Aortic smooth muscle cell (primary cell): ENCODE measurements around the gene NDC1. TPM values are rescaled to one million over a fixed set of nuclear protein-coding genes. Genes with fewer than 3 reads are reported as not detected.

ENCODE experiments used
- total RNA-seq: library from RNA; depleted of rRNA; stranded (reverse); fragments of >200 nt; gene quantifications from 2 replicates; pipeline ENCODE4 v1.2.3, GENCODE V29; 2014

NDC1 gene, protein sequence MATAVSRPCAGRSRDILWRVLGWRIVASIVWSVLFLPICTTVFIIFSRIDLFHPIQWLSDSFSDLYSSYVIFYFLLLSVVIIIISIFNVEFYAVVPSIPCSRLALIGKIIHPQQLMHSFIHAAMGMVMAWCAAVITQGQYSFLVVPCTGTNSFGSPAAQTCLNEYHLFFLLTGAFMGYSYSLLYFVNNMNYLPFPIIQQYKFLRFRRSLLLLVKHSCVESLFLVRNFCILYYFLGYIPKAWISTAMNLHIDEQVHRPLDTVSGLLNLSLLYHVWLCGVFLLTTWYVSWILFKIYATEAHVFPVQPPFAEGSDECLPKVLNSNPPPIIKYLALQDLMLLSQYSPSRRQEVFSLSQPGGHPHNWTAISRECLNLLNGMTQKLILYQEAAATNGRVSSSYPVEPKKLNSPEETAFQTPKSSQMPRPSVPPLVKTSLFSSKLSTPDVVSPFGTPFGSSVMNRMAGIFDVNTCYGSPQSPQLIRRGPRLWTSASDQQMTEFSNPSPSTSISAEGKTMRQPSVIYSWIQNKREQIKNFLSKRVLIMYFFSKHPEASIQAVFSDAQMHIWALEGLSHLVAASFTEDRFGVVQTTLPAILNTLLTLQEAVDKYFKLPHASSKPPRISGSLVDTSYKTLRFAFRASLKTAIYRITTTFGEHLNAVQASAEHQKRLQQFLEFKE
- 10.4 and 15.9 TPM in 2 replicates for total RNA-seq

DNA sequence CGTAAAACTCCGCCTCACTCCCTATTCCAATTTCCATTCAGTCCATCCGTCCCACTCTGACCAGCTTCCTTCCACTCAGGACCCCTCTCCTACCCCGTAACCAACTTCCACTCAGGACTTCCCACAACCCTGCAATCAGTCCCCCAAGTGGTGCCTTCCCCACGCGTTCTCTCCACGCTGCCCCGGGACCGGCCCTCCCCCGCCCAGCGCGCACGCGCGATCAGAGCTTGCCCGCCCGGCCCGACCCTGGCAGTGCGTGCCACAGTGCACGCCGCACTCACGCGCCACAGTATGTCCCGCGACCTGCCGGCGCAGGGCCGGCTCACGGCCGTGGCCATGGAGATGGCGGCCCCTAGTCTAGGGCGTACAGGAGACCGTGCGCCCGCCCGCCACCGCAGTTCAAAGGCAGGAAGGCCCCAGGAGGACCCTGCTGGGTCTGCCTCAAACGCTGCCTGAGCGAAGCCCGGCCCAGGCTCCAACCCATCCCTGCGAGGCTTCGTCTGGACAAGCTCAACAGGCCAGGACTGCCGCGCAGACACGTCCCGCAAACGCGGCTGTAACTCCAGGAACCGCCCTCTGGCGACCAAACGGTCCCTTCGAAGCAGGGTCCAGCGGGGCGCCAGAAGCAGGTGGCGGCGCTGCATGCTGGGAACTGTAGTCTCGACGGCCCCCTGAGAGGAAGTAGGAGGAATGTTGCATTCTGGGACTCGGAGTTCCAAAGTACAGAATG is at the start of gene NDC1:
Gene NDC1 (minus strand): TSS at position 373 of the 730 bp plus-strand sequence. CDS start 35 bp downstream, at position 338.

DNA sequence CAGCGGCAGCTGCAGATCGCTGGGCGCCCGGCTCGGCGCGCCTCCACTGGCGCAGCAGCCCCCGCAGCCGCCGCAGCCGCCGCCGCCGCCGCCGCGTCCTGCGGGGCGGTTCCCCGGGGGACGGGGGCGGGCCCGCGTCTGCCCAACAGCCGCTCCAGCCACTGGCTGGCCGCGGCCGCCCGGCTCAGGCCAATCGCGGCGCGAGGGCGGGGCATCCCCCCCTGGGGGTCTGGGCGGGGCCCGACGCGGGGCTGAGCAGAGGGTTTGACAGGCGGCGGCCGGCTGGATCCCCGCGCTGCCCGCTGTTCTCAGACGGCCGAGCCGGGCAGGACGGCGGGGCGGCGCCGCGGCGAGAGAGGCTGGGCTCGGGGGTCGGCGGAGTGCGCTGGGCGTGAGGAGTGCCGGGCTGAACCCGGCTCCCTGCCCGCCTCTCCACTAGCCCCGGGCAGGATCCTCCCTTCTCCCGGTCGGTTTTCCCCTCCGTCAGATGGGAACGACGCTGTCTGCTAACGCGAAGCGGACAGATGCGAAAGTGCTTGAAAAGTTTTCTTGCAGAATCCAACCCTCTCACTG is 98.9 kb downstream of the NDC1 start, which contains the start of gene GLIS1:
Gene GLIS1 (minus strand): TSS at position 56 of the 573 bp plus-strand sequence. CDS start 1,100 bp downstream, outside the sequence.

Other genes with a start within 250 kb of the NDC1 start
- gene GLIS1, start 99.1 kb downstream of the NDC1 start, total RNA-seq: 0.81 and 1.1 TPM in 2 replicates
- gene YIPF1, start 51.5 kb upstream of the NDC1 start, total RNA-seq: 24.8 and 28.5 TPM in 2 replicates
- gene DIO1, start 55.9 kb upstream of the NDC1 start, total RNA-seq: not detected in 2 replicates
- gene IFT25, start 107.4 kb upstream of the NDC1 start, total RNA-seq: 25.8 and 26.3 TPM in 2 replicates
- 17.3 and 21.1 TPM in 2 replicates for gene LRRC42, start 108.1 kb upstream of the NDC1 start, total RNA-seq
- not detected in 2 replicates for gene LDLRAD1, start 179.9 kb upstream of the NDC1 start, total RNA-seq
- gene TMEM59, start 214.9 kb upstream of the NDC1 start, total RNA-seq: 336 and 476 TPM in 2 replicates
- gene TCEANC2, start 215.3 kb upstream of the NDC1 start, total RNA-seq: 3.2 and 3.7 TPM in 2 replicates